ENCODE measurements around the gene RGS6.
A peak's percentile ranks its signal among the peaks of the same experiment; 100 is the strongest.

RGS6 gene

DNA sequence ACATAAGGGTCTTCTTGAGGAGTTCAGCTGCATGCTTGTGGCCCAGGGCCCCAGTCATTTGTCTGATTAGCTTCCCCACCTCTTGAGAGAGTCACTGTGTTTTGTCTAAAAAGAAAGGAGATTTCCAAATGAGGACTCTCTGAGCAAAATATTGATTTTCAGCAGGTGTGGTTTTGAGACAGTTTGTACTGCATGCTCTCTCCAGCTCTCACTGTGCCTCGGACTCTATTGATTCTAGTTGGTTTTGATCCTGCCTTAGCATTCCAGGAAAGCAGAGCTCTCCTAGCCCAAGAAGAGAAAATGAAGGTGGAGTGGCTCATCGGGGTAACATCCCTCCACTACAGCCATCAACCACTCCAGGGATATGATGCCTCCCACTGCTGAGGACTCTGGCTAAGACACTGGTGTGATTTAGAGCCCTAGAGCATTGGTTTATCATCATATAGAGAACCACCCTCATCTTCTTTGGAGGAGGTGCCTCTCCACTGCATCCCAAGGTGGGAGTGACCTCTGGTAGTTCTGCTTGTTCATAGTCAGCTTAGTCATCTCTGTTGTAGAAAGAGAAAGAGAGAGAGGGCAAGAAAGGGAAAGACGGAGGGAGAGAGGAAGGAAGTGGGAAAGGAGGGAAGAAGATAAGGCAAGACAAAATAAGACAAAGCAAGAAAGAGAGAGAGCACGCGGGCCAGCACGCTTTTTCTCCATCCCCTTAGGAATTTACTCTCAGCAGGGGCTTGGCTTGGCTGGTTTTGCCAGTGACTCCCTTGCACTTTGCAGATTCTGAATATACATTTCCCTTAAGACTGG is 596.0 kb downstream of the RGS6 start:
- no peak for FAIRE-seq
- TF ChIP-seq SPI1 (IDR thresholded peaks at IDR 0.05; ENCODE audit: low read depth, low read length) (no peak), POU2F2 (IDR thresholded peaks at IDR 0.05; ENCODE audit: low read depth, low read length) (no peak), PAX5 (IDR thresholded peaks at IDR 0.05; ENCODE audit: insufficient read depth, low read length, severe bottlenecking) (no peak), POLR2AphosphoS5 (IDR thresholded peaks at IDR 0.05; ENCODE audit: low read depth, low read length) (no peak), TAF1 (IDR thresholded peaks at IDR 0.05; ENCODE audit: low read depth, low read length) (no peak), POLR2A (IDR thresholded peaks at IDR 0.05; ENCODE audit: low read depth, low read length) (no peak)
- DNase-seq (ENCODE audit: insufficient read length, low spot score), result no peak

GRCh38 chr14:72528863-72529175 is 596.6 kb downstream of the RGS6 start:
- TF ChIP-seq POU2F2 (IDR thresholded peaks at IDR 0.05; ENCODE audit: low read depth, low read length), result no peak
- no peak for TF ChIP-seq POLR2AphosphoS5 (IDR thresholded peaks at IDR 0.05; ENCODE audit: low read depth, low read length)
- TF ChIP-seq POLR2A (IDR thresholded peaks at IDR 0.05; ENCODE audit: low read depth, low read length), result no peak
- no peak for TF ChIP-seq PAX5 (IDR thresholded peaks at IDR 0.05; ENCODE audit: insufficient read depth, low read length, severe bottlenecking)
- TF ChIP-seq TAF1 (IDR thresholded peaks at IDR 0.05; ENCODE audit: low read depth, low read length), result no peak
- TF ChIP-seq SPI1 (IDR thresholded peaks at IDR 0.05; ENCODE audit: low read depth, low read length), result no peak
- DNase-seq (ENCODE audit: insufficient read length, low spot score) (no peak), FAIRE-seq (no peak)

GRCh38 chr14:72532686-72533454 is 600.6 kb downstream of the RGS6 start:
- DNase-seq (ENCODE audit: insufficient read length, low spot score) (no peak), FAIRE-seq (no peak)
- TF ChIP-seq SPI1 (IDR thresholded peaks at IDR 0.05; ENCODE audit: low read depth, low read length) (no peak), POLR2AphosphoS5 (IDR thresholded peaks at IDR 0.05; ENCODE audit: low read depth, low read length) (no peak), PAX5 (IDR thresholded peaks at IDR 0.05; ENCODE audit: insufficient read depth, low read length, severe bottlenecking) (no peak), POLR2A (IDR thresholded peaks at IDR 0.05; ENCODE audit: low read depth, low read length) (no peak), TAF1 (IDR thresholded peaks at IDR 0.05; ENCODE audit: low read depth, low read length) (no peak), POU2F2 (IDR thresholded peaks at IDR 0.05; ENCODE audit: low read depth, low read length) (no peak)

- FAIRE-seq (peak; percentile 78), DNase-seq (ENCODE audit: insufficient read length, low spot score) (no peak)
- TF ChIP-seq TAF1 (IDR thresholded peaks at IDR 0.05; ENCODE audit: low read depth, low read length) (no peak), SPI1 (IDR thresholded peaks at IDR 0.05; ENCODE audit: low read depth, low read length) (no peak), POLR2AphosphoS5 (IDR thresholded peaks at IDR 0.05; ENCODE audit: low read depth, low read length) (no peak), PAX5 (IDR thresholded peaks at IDR 0.05; ENCODE audit: insufficient read depth, low read length, severe bottlenecking) (no peak), POU2F2 (IDR thresholded peaks at IDR 0.05; ENCODE audit: low read depth, low read length) (no peak), POLR2A (IDR thresholded peaks at IDR 0.05; ENCODE audit: low read depth, low read length) (no peak)
Measured at GRCh38 chr14:72535485-72535884, 603.3 kb downstream of the RGS6 start.

DNA sequence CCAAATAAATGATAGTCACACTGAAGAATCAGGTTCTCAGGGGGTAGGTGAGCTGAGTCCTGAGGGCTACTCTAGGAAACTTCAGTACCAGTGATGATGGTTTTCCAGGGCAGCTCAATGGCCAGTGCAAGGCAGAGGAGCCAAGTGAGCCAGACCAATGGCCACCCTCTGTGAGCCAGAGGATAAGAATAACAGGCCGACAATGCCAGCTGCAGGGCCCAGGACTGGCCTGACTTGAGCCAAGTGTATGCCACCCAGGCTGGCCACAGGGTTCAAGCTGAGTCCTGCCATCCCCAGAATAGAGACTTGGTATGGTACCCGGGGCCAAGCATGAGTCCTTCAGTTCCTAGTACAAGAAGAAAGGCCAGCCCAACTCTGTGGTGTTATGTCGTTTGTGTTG is 606.2 kb downstream of the RGS6 start:
- FAIRE-seq, result no peak
- no peak for DNase-seq (ENCODE audit: insufficient read length, low spot score)
- TF ChIP-seq POLR2AphosphoS5 (IDR thresholded peaks at IDR 0.05; ENCODE audit: low read depth, low read length) (no peak), TAF1 (IDR thresholded peaks at IDR 0.05; ENCODE audit: low read depth, low read length) (no peak), POLR2A (IDR thresholded peaks at IDR 0.05; ENCODE audit: low read depth, low read length) (no peak), POU2F2 (IDR thresholded peaks at IDR 0.05; ENCODE audit: low read depth, low read length) (no peak), PAX5 (IDR thresholded peaks at IDR 0.05; ENCODE audit: insufficient read depth, low read length, severe bottlenecking) (no peak), SPI1 (IDR thresholded peaks at IDR 0.05; ENCODE audit: low read depth, low read length) (no peak)

DNA sequence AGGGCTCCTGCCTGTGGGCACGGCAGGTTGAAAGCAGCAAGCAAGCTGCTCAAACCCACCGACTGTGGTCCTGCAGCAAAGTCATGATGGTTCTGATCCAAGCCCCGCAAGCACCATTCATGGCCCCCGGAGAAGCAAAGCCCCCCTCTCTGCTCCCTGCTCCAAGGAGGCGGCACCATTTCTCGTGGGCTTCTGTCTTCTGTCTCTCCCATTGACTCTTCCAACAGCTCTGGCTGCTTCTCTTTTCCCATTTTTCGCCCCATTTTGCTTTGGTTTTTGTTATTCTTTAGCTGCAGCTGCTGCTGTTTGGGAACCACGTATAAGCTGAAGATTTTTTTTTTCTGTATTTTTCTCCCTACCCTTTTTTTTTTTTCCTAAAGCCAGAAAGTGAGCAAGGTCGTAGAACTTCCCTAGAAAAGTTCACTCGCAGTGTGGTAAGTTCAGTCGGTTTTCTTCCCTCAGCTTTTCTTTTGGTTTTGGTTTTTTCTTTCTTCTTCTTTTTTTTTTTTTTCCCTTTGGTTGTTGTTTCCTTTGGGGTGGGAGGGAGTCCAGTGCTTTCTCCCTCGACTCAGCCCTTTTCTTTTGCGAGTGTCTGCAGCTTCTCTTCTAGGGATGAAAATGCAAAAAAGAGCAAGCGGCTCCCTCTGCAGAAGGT is 607.6 kb downstream of the RGS6 start:
- FAIRE-seq, result no peak
- no peak for DNase-seq (ENCODE audit: insufficient read length, low spot score)
- TF ChIP-seq PAX5 (IDR thresholded peaks at IDR 0.05; ENCODE audit: insufficient read depth, low read length, severe bottlenecking) (no peak), POLR2AphosphoS5 (IDR thresholded peaks at IDR 0.05; ENCODE audit: low read depth, low read length) (no peak), POLR2A (IDR thresholded peaks at IDR 0.05; ENCODE audit: low read depth, low read length) (no peak), TAF1 (IDR thresholded peaks at IDR 0.05; ENCODE audit: low read depth, low read length) (no peak), POU2F2 (IDR thresholded peaks at IDR 0.05; ENCODE audit: low read depth, low read length) (no peak), SPI1 (IDR thresholded peaks at IDR 0.05; ENCODE audit: low read depth, low read length) (no peak)

DNA sequence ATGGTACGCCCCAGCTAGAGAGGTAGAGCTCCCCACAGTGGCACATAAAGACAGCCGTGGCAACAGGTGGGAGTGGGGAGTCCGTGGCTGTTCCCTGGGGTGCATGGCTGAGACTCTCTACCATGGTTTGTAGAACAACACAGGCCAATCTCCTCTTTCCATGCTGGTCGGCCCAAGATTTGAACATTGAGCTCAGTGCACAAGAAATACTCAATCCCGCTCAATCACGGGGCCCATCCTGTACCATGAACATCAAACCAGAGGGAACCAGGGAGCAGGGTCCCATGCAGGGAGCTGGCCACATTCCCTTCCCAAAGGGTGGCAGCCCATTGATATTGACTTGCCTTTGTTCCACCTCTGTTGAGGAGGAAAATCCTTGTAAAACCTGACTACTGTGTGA is 608.6 kb downstream of the RGS6 start:
- no peak for DNase-seq (ENCODE audit: insufficient read length, low spot score)
- TF ChIP-seq TAF1 (IDR thresholded peaks at IDR 0.05; ENCODE audit: low read depth, low read length) (no peak), PAX5 (IDR thresholded peaks at IDR 0.05; ENCODE audit: insufficient read depth, low read length, severe bottlenecking) (no peak), POU2F2 (IDR thresholded peaks at IDR 0.05; ENCODE audit: low read depth, low read length) (no peak), SPI1 (IDR thresholded peaks at IDR 0.05; ENCODE audit: low read depth, low read length) (no peak), POLR2AphosphoS5 (IDR thresholded peaks at IDR 0.05; ENCODE audit: low read depth, low read length) (no peak), POLR2A (IDR thresholded peaks at IDR 0.05; ENCODE audit: low read depth, low read length) (no peak)
- FAIRE-seq, result no peak

- DNase-seq (ENCODE audit: insufficient read length, low spot score) (no peak), FAIRE-seq (no peak)
- TF ChIP-seq POLR2A (IDR thresholded peaks at IDR 0.05; ENCODE audit: low read depth, low read length) (no peak), SPI1 (IDR thresholded peaks at IDR 0.05; ENCODE audit: low read depth, low read length) (no peak), POLR2AphosphoS5 (IDR thresholded peaks at IDR 0.05; ENCODE audit: low read depth, low read length) (no peak), PAX5 (IDR thresholded peaks at IDR 0.05; ENCODE audit: insufficient read depth, low read length, severe bottlenecking) (no peak), POU2F2 (IDR thresholded peaks at IDR 0.05; ENCODE audit: low read depth, low read length) (no peak), TAF1 (IDR thresholded peaks at IDR 0.05; ENCODE audit: low read depth, low read length) (no peak)
Measured at GRCh38 chr14:72541546-72541945, 609.3 kb downstream of the RGS6 start.

GRCh38 chr14:72543341-72543740 is 611.1 kb downstream of the RGS6 start:
- TF ChIP-seq POLR2A (IDR thresholded peaks at IDR 0.05; ENCODE audit: low read depth, low read length) (no peak), POU2F2 (IDR thresholded peaks at IDR 0.05; ENCODE audit: low read depth, low read length) (no peak), SPI1 (IDR thresholded peaks at IDR 0.05; ENCODE audit: low read depth, low read length) (no peak), PAX5 (IDR thresholded peaks at IDR 0.05; ENCODE audit: insufficient read depth, low read length, severe bottlenecking) (no peak), TAF1 (IDR thresholded peaks at IDR 0.05; ENCODE audit: low read depth, low read length) (no peak), POLR2AphosphoS5 (IDR thresholded peaks at IDR 0.05; ENCODE audit: low read depth, low read length) (no peak)
- DNase-seq (ENCODE audit: insufficient read length, low spot score) (no peak), FAIRE-seq (no peak)
